GM12872 (cell line): Measurements from ENCODE around the gene GLB1L3.

Experiments
- TF ChIP-seq, protein P1 (sequence below): IDR thresholded peaks from 3 replicates; pipeline ENCODE4 v1.5.1; 2011; ENCODE audit warnings: low read depth, mild to moderate bottlenecking, low read length, moderate library complexity; ENCODE audit not compliant: insufficient read depth

The GLB1L3 gene

DNA sequence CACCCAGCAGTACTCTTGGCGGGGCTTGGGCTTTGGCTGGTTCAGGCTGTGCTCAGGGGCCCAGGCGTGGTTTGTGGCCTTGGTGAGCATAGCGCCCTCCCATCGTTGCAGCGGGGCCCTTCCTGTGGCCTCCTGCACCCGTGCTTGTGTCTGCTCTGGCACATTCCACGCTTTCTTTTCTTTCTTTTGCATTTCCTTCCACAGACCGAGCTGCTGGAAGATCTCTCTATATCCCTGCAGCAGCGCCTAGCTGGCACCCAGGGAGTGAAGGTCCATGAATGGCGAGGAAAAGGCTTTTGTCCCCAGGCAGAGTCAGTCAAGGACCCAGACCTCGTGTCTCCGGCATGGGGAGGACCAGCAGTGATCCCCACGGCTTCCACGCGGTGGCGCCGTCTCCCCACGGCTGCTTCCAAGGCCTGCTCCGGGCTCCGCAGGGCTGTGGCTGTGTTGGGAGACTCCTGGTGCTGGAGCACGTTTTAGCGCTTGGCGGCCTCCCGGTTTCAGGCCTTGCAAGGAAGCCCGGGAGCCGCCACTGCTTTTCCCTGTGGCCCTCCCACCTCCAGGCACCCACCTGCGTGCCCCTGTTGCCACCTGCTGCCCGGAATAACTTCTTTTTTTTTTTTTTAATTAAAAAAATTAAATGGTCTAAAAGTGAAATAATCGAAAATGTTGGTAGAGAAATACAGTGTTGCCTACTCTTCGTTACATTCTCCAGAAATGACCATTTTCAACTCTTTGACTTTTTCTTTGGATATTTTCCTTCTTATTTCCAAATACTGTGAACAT is 84.1 kb downstream of the GLB1L3 start:
- TF ChIP-seq, protein P1, sequence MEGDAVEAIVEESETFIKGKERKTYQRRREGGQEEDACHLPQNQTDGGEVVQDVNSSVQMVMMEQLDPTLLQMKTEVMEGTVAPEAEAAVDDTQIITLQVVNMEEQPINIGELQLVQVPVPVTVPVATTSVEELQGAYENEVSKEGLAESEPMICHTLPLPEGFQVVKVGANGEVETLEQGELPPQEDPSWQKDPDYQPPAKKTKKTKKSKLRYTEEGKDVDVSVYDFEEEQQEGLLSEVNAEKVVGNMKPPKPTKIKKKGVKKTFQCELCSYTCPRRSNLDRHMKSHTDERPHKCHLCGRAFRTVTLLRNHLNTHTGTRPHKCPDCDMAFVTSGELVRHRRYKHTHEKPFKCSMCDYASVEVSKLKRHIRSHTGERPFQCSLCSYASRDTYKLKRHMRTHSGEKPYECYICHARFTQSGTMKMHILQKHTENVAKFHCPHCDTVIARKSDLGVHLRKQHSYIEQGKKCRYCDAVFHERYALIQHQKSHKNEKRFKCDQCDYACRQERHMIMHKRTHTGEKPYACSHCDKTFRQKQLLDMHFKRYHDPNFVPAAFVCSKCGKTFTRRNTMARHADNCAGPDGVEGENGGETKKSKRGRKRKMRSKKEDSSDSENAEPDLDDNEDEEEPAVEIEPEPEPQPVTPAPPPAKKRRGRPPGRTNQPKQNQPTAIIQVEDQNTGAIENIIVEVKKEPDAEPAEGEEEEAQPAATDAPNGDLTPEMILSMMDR = peak; percentile 92

DNA sequence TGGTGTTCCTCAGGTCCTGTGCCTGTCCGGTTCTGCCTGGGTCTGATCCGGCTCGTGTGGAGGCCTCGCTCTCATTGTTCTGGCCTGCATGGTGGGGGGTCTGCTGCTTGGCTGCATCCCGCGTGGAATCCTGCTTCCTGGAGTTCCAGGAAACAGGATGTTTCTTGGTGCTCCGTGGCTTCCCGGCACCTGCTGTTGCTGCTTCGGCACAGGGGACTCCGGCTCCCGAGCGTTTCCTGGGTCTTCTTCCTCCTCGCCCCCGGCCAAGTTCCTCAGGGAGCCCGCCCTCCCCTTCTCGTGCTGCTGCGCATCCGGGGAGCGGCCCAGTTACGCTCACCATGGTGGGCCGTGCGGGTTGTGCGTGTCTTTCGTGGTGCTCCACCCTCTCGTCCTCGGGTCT is 85.5 kb downstream of the GLB1L3 start:
- TF ChIP-seq, protein P1 = no peak

DNA sequence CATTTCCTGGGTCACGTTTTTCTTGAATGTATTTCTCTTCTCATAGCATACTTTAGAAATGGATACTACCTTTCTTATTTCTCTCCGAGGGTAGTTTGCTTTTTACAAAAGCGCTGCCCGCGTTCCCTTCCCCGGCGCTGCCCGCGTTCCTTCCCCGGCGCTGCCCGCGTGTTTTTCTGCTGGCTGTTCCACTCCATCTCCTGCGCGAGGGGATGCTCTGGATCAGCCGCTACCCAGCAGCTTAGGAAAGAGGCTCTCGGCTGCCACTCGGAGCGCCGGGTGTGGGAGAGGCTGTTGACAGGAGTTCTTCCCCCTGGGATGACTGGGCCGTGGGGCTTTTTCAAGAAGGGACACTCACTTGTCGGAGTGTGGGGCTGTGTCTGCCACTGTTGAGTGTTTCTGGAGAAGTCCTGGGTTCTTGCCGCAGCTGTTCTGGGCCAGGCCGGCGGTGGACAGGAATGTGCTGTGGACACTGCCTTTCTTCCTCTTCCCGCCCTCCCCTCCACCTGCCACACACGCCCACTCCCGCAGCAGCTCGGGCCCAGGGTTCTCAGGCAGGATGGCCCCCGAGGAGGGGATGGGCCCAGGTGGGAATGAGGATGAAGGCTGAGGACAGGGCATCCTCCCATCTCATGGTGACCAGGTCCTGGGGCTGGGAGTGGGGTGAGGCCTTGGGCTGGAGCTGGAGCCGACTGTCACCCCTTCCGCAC is 86.2 kb downstream of the GLB1L3 start:
- TF ChIP-seq, protein P1 = no peak

DNA sequence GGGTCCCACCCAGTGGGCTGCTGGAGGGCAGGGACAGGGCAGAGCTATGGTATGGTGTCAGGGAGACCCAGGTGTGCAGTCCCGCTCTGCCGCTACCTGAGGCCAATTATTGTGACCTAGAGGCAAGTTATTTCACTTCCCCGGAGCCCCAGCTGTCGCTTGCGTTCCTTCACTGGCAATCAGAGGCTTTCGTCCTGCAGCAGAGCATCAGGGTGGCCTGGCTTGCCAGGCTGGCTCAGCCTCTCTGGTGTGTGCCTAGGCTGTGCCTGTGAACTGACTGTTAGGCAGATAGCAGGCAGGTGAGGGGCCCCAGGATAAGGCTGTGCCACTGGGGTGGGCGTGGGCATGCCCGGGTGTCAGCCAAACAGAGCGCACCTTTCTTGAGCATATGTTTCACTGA is 87.0 kb downstream of the GLB1L3 start:
- TF ChIP-seq, protein P1 = no peak

DNA sequence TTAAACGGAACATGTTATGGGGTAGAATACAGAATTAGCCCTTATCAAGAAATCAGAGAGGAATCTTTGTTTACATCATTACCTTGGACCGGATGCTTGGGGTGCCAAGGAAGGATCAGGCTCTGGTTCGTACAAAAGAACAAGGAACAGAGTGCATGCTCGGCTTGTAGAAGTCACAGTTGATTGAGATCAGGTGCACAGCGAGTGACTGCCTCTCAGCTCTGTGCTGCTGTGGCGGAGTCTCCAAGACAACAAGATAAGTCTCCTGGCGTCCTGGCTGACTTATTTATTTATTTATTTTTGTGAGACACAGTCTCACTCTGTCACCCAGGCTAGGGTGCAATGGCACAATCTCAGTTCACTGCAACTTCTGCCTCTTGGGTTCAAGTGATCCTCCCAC is 87.4 kb downstream of the GLB1L3 start:
- TF ChIP-seq, protein P1 = no peak

DNA sequence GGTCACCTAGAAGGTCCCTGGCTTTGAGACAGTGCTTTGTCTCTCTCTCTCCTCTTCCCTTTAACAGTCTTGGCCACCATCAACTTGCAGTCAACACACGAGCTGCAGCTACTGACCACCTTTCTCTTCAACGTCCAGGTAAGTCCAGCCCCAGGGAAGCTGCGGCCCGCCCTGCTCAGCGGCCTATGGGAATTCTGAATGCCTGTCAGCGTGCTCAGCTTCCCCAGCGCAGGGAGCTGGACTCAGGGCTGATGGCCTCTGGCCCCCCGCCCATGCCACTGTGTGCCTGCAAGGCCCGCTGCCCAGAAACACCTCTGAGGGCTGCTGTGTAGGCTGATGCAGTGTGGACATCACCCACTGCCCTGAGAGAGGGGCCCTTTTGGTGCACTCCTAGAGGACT is 88.1 kb downstream of the GLB1L3 start:
- TF ChIP-seq, protein P1 = no peak

DNA sequence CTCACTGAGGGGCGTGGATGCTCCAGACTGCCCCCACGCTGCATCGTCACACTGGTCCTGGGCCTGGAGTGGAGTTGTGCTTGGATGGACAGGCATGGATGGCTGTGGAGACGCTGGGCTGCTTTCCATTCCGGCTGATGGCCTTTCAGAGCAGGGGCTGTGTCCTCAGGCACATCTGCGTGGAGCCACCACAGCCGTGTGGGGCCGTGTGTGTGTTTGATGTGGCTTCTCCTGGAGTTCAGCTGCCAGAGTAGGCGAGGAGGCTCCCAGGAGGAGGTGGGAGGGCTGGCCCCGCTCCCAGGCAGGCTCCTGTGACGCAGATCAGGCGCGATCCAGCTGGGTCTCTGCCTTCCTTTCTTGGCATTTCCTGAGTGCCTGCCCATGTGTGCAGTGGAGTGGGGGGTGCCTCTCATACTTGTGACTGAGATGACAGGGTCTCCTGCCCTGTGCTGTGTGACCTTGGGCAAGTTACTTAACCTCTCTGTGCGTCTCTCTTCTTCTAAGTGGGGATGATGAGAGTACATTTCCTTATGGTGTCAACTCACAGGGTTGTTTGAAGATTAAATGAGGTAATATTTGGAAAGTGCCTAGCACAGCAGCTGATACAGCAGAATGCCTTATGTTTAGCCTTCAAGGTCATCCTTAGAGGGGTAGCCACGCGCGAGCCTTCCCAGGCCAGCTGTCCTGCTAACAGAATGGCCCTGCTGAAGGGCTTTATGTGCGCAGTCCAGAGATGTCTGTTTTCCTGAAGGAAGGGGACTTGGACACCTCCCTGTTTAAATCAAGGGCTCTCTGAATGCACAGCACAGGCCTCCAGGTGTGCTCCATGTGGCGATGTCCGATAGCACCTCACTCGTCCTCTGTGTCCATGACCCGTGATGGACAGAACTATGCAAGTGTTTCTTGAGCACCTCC is 89.1 kb downstream of the GLB1L3 start:
- TF ChIP-seq, protein P1 = no peak
